Stomach smooth muscle (tissue), 2 donors: ENCODE measurements around the gene RSRC2.
"Not testable (repeated sequence)": the region's sequence is repeated elsewhere in the genome, so short reads cannot be mapped to it uniquely, and the experiment has no call there.

Experiments used
- H3K27ac ChIP-seq: one replicate; pipeline ENCODE4 v1.7.0; 2013; ENCODE audit warnings: mild to moderate bottlenecking, low read length, inconsistent platforms
- H3K27me3 ChIP-seq, 2 donors: one replicate each; pipeline ENCODE4 v1.7.0; 2013; ENCODE audit warnings: low read length in 2 of 2; ENCODE audit not compliant: insufficient read depth in 2 of 2, control insufficient read depth in 1 of 2
- H3K36me3 ChIP-seq, 2 donors: one replicate each; pipeline ENCODE4 v1.7.0; 2013; ENCODE audit warnings: low read length in 2 of 2; ENCODE audit not compliant: control insufficient read depth in 2 of 2, insufficient read depth in 2 of 2
- H3K4me1 ChIP-seq: one replicate; pipeline ENCODE4 v1.7.0; 2013; ENCODE audit warnings: low read length; ENCODE audit not compliant: control insufficient read depth, insufficient read depth
- H3K4me3 ChIP-seq, 2 donors: one replicate each; pipeline ENCODE4 v1.7.0; 2013; ENCODE audit warnings: low read length in 2 of 2
- H3K9ac ChIP-seq, 2 donors: one replicate each; pipeline ENCODE4 v1.7.0; 2013; ENCODE audit warnings: low read length in 2 of 2, mild to moderate bottlenecking in 1 of 2
- H3K9me3 ChIP-seq, 2 donors: one replicate each; pipeline ENCODE4 v1.7.0; 2013; ENCODE audit warnings: low read length in 2 of 2; ENCODE audit not compliant: control insufficient read depth in 2 of 2
- donor health status: healthy.
- donor health status: Pancreatic carcinoma.

The RSRC2 gene

GRCh38 chr12:122518908-122519307 is 7.8 kb downstream of the RSRC2 start:
- Histone ChIP-seq H3K36me3 (peaks cover 54 to 69% of the 10 kb centered on the region in 2 donors), H3K27me3 (no peaks in the 10 kb centered on the region), H3K9me3 (no peaks in the 10 kb centered on the region), H3K9ac (no peak overlapping the region), H3K4me3 (no peak overlapping the region), H3K4me1 (peaks cover 14% of the 10 kb centered on the region), H3K27ac (no peak overlapping the region)

DNA sequence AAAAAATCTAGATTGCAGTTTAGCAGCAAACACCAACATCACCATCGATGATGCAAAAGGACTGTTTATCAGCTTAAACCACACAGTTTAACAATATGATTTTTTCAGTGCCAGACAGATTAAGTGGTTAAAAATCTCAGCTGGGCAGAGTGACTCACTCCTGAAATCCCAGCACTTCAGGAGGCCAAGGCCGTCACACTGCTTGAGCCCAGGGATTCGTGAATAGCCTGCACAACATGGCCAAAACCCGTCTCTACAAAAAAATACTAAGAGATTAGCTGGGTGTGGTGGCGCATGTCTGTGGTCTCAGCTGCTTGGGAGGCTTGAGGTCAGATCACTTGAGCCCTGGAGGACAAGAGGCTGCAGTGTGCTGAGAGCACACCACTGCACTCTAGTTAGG is 8.9 kb downstream of the RSRC2 start:
- no peaks in the 10 kb centered on the region for H3K27me3 ChIP-seq
- no peaks in the 10 kb centered on the region for H3K9me3 ChIP-seq
- H3K27ac ChIP-seq = no peak overlapping the region
- no peak overlapping the region for H3K4me3 ChIP-seq
- H3K9ac ChIP-seq = no peak overlapping the region
- peaks cover 7% of the 10 kb centered on the region for H3K4me1 ChIP-seq
- peaks cover 59 to 76% of the 10 kb centered on the region in 2 donors for H3K36me3 ChIP-seq

GRCh38 chr12:122516544-122517361 is 10.0 kb downstream of the RSRC2 start:
- no peaks in the 10 kb centered on the region for H3K9me3 ChIP-seq
- H3K4me1 ChIP-seq = peaks cover under 1% of the 10 kb centered on the region
- no peaks in the 10 kb centered on the region for H3K27me3 ChIP-seq
- no peak overlapping the region for H3K9ac ChIP-seq
- H3K27ac ChIP-seq = no peak overlapping the region
- H3K36me3 ChIP-seq = peaks cover 61 to 79% of the 10 kb centered on the region in 2 donors
- no peak overlapping the region for H3K4me3 ChIP-seq

GRCh38 chr12:122515275-122515674 is 11.5 kb downstream of the RSRC2 start:
- H3K27ac ChIP-seq = no peak overlapping the region
- no peak overlapping the region for H3K4me3 ChIP-seq
- no peaks in the 10 kb centered on the region for H3K4me1 ChIP-seq
- H3K9me3 ChIP-seq = no peaks in the 10 kb centered on the region
- H3K9ac ChIP-seq = no peak overlapping the region
- H3K36me3 ChIP-seq = peaks cover 61 to 75% of the 10 kb centered on the region in 2 donors
- no peaks in the 10 kb centered on the region for H3K27me3 ChIP-seq

- Histone ChIP-seq H3K9ac (no peak overlapping the region), H3K4me3 (no peak overlapping the region), H3K27me3 (no peaks in the 10 kb centered on the region), H3K36me3 (peaks cover 59 to 75% of the 10 kb centered on the region in 2 donors), H3K9me3 (no peaks in the 10 kb centered on the region), H3K4me1 (no peaks in the 10 kb centered on the region), H3K27ac (no peak overlapping the region)
Measured at GRCh38 chr12:122513660-122514059, 13.1 kb downstream of the RSRC2 start.

GRCh38 chr12:122513028-122513427 is 13.7 kb downstream of the RSRC2 start:
- H3K9ac ChIP-seq, H3K4me1 ChIP-seq, H3K27me3 ChIP-seq, H3K27ac ChIP-seq, H3K9me3 ChIP-seq, H3K4me3 ChIP-seq: not testable (repeated sequence)
- H3K36me3 ChIP-seq = peaks cover 60 to 74% of the 10 kb centered on the region in 2 donors

GRCh38 chr12:122508163-122508562 is 18.6 kb downstream of the RSRC2 start:
- Histone ChIP-seq H3K9ac (no peak overlapping the region), H3K4me3 (no peak overlapping the region), H3K36me3 (peaks cover 58 to 71% of the 10 kb centered on the region in 2 donors), H3K27me3 (no peaks in the 10 kb centered on the region), H3K4me1 (no peaks in the 10 kb centered on the region), H3K27ac (no peak overlapping the region), H3K9me3 (no peaks in the 10 kb centered on the region)

GRCh38 chr12:122506393-122506938 is 20.3 kb downstream of the RSRC2 start:
- Histone ChIP-seq H3K9ac (no peak overlapping the region), H3K27ac (no peak overlapping the region), H3K4me3 (no peak overlapping the region), H3K36me3 (peaks cover 52 to 68% of the 10 kb centered on the region in 2 donors), H3K27me3 (no peaks in the 10 kb centered on the region), H3K4me1 (no peaks in the 10 kb centered on the region), H3K9me3 (no peaks in the 10 kb centered on the region)

- H3K27ac ChIP-seq = no peak overlapping the region
- H3K4me3 ChIP-seq = no peak overlapping the region
- H3K9ac ChIP-seq = no peak overlapping the region
- H3K4me1 ChIP-seq = peaks cover 4% of the 10 kb centered on the region
- no peaks in the 10 kb centered on the region for H3K27me3 ChIP-seq
- no peaks in the 10 kb centered on the region for H3K9me3 ChIP-seq
- H3K36me3 ChIP-seq = peaks cover 48 to 62% of the 10 kb centered on the region in 2 donors
Measured at GRCh38 chr12:122505419-122506051, 21.2 kb downstream of the RSRC2 start.

GRCh38 chr12:122503783-122504590 is 22.7 kb downstream of the RSRC2 start:
- Histone ChIP-seq H3K27ac (no peak overlapping the region), H3K27me3 (no peaks in the 10 kb centered on the region), H3K4me1 (peaks cover 6% of the 10 kb centered on the region), H3K9ac (no peak overlapping the region), H3K36me3 (peaks cover 38 to 46% of the 10 kb centered on the region in 2 donors), H3K9me3 (no peaks in the 10 kb centered on the region), H3K4me3 (no peak overlapping the region)
